Measurements from ENCODE around the gene ZBTB46. TPM values are rescaled to one million over a fixed set of nuclear protein-coding genes. Genes with fewer than 3 reads are reported as not detected.
A peak's percentile ranks its signal among the peaks of the same experiment; 100 is the strongest.
"Not testable (repeated sequence)": the region's sequence is repeated elsewhere in the genome, so short reads cannot be mapped to it uniquely, and the experiment has no call there.

Gene ZBTB46
- 0.18 TPM in 1 of 2 replicates, not detected in the other for total RNA-seq (2014; rRNA removed; shearing (Covaris generic); ENCODE audit: low replicate concordance)

GRCh38 chr20:63830841-63831588 is at the start of gene ZBTB46:
Gene ZBTB46, minus strand, starts transcription at chr20:63831264. Its CDS starts 40,507 bp downstream, at chr20:63790757.
- Histone ChIP-seq H3K9ac (ENCODE audit: low read length) (no peak within 1 kb of the TSS), H4K20me1 (ENCODE audit: insufficient read depth, low read depth, low read length) (no peaks in the 10 kb centered on the region), H3K9me2 (replicated peaks; ENCODE audit: insufficient read depth, low read length) (no peaks in the 10 kb centered on the region), H3K9me3 (ENCODE audit: low read length) (no peaks in the 10 kb centered on the region), H3K36me3 (ENCODE audit: insufficient read depth, low read length) (no peaks in the 10 kb centered on the region), H3K4me3 (ENCODE audit: low read length) (no peak within 1 kb of the TSS), H3K4me2 (ENCODE audit: low read depth, low read length, poor library complexity, severe bottlenecking) (no peak within 1 kb of the TSS), H3K27ac (ENCODE audit: low read length) (no peak within 1 kb of the TSS), H3K27me3 (ENCODE audit: low read length) (no peaks in the 10 kb centered on the region), H3K79me2 (ENCODE audit: low read length) (no peaks in the 10 kb centered on the region), H3K4me1 (ENCODE audit: low read length) (no peaks in the 10 kb centered on the region), H2AFZ (ENCODE audit: low read length) (no peak within 1 kb of the TSS)
- peak; percentile 84 for DNase-seq

- H3K9me3 ChIP-seq (ENCODE audit: low read length): no peaks in the 10 kb centered on the region
- H3K4me2 ChIP-seq (ENCODE audit: low read depth, low read length, poor library complexity, severe bottlenecking): no peak overlapping the region
- H4K20me1 ChIP-seq (ENCODE audit: insufficient read depth, low read depth, low read length): no peaks in the 10 kb centered on the region
- peaks cover 44% of the 10 kb centered on the region for H3K36me3 ChIP-seq (ENCODE audit: insufficient read depth, low read length)
- H3K9ac ChIP-seq (ENCODE audit: low read length): no peak overlapping the region
- peaks cover 6% of the 10 kb centered on the region for H3K79me2 ChIP-seq (ENCODE audit: low read length)
- no peak overlapping the region for H3K27ac ChIP-seq (ENCODE audit: low read length)
- H3K4me3 ChIP-seq (ENCODE audit: low read length): no peak overlapping the region
- H3K9me2 ChIP-seq (replicated peaks; ENCODE audit: insufficient read depth, low read length): no peaks in the 10 kb centered on the region
- H3K27me3 ChIP-seq (ENCODE audit: low read length): no peaks in the 10 kb centered on the region
- H2AFZ ChIP-seq (ENCODE audit: low read length): no peak overlapping the region
- DNase-seq: no peak
- no peaks in the 10 kb centered on the region for H3K4me1 ChIP-seq (ENCODE audit: low read length)
Measured at GRCh38 chr20:63878899-63879663, 48.0 kb upstream of the ZBTB46 start.

GRCh38 chr20:63877755-63878470 is 46.8 kb upstream of the ZBTB46 start:
- Histone ChIP-seq H3K4me3 (ENCODE audit: low read length) (no peak overlapping the region), H4K20me1 (ENCODE audit: insufficient read depth, low read depth, low read length) (no peaks in the 10 kb centered on the region)

GRCh38 chr20:63876489-63877036 is 45.5 kb upstream of the ZBTB46 start:
- no peaks in the 10 kb centered on the region for H3K9me2 ChIP-seq (replicated peaks; ENCODE audit: insufficient read depth, low read length)
- H3K27ac ChIP-seq (ENCODE audit: low read length): no peak overlapping the region
- H3K9ac ChIP-seq (ENCODE audit: low read length): no peak overlapping the region
- H3K4me1 ChIP-seq (ENCODE audit: low read length): no peaks in the 10 kb centered on the region
- H3K79me2 ChIP-seq (ENCODE audit: low read length): peaks cover 4% of the 10 kb centered on the region; the same call in 1 of the 2 replicates
- no peak for DNase-seq
- no peak overlapping the region for H3K4me2 ChIP-seq (ENCODE audit: low read depth, low read length, poor library complexity, severe bottlenecking)
- H3K4me3 ChIP-seq (ENCODE audit: low read length): no peak overlapping the region
- no peaks in the 10 kb centered on the region for H3K27me3 ChIP-seq (ENCODE audit: low read length)
- peaks cover 47% of the 10 kb centered on the region for H3K36me3 ChIP-seq (ENCODE audit: insufficient read depth, low read length)
- H2AFZ ChIP-seq (ENCODE audit: low read length): no peak overlapping the region
- H3K9me3 ChIP-seq (ENCODE audit: low read length): no peaks in the 10 kb centered on the region
- H4K20me1 ChIP-seq (ENCODE audit: insufficient read depth, low read depth, low read length): no peaks in the 10 kb centered on the region

More at GRCh38 chr20:63877755-63878470, 46.8 kb upstream of the ZBTB46 start:
- H3K79me2 ChIP-seq (ENCODE audit: low read length): peaks cover 4% of the 10 kb centered on the region; the same call in 1 of the 2 replicates
- no peaks in the 10 kb centered on the region for H3K9me3 ChIP-seq (ENCODE audit: low read length)
- no peak overlapping the region for H3K9ac ChIP-seq (ENCODE audit: low read length)
- H3K4me1 ChIP-seq (ENCODE audit: low read length): no peaks in the 10 kb centered on the region
- H3K9me2 ChIP-seq (replicated peaks; ENCODE audit: insufficient read depth, low read length): no peaks in the 10 kb centered on the region
- no peaks in the 10 kb centered on the region for H3K27me3 ChIP-seq (ENCODE audit: low read length)
- peaks cover 47% of the 10 kb centered on the region for H3K36me3 ChIP-seq (ENCODE audit: insufficient read depth, low read length)
- no peak for DNase-seq
- H2AFZ ChIP-seq (ENCODE audit: low read length): no peak overlapping the region
- H3K4me2 ChIP-seq (ENCODE audit: low read depth, low read length, poor library complexity, severe bottlenecking): no peak overlapping the region
- H3K27ac ChIP-seq (ENCODE audit: low read length): no peak overlapping the region

- H3K9me3 ChIP-seq (ENCODE audit: low read length); H3K79me2 ChIP-seq (ENCODE audit: low read length); H3K27ac ChIP-seq (ENCODE audit: low read length); DNase-seq; H3K9me2 ChIP-seq (replicated peaks; ENCODE audit: insufficient read depth, low read length); H3K4me2 ChIP-seq (ENCODE audit: low read depth, low read length, poor library complexity, severe bottlenecking); H4K20me1 ChIP-seq (ENCODE audit: insufficient read depth, low read depth, low read length); H2AFZ ChIP-seq (ENCODE audit: low read length); H3K4me3 ChIP-seq (ENCODE audit: low read length); H3K9ac ChIP-seq (ENCODE audit: low read length); H3K4me1 ChIP-seq (ENCODE audit: low read length); H3K27me3 ChIP-seq (ENCODE audit: low read length): not testable (repeated sequence)
- peaks cover 50% of the 10 kb centered on the region for H3K36me3 ChIP-seq (ENCODE audit: insufficient read depth, low read length)
Measured at GRCh38 chr20:63874241-63874640, 43.2 kb upstream of the ZBTB46 start.

GRCh38 chr20:63873477-63873971 is 42.5 kb upstream of the ZBTB46 start:
- Histone ChIP-seq H2AFZ (ENCODE audit: low read length) (no peak overlapping the region), H3K36me3 (ENCODE audit: insufficient read depth, low read length) (peaks cover 45% of the 10 kb centered on the region), H3K9me3 (ENCODE audit: low read length) (no peaks in the 10 kb centered on the region), H3K4me3 (ENCODE audit: low read length) (no peak overlapping the region), H3K9me2 (replicated peaks; ENCODE audit: insufficient read depth, low read length) (no peaks in the 10 kb centered on the region), H3K79me2 (ENCODE audit: low read length) (peaks cover 12% of the 10 kb centered on the region), H3K27me3 (ENCODE audit: low read length) (no peaks in the 10 kb centered on the region), H4K20me1 (ENCODE audit: insufficient read depth, low read depth, low read length) (no peaks in the 10 kb centered on the region), H3K4me1 (ENCODE audit: low read length) (no peaks in the 10 kb centered on the region), H3K4me2 (ENCODE audit: low read depth, low read length, poor library complexity, severe bottlenecking) (no peak overlapping the region), H3K27ac (ENCODE audit: low read length) (no peak overlapping the region), H3K9ac (ENCODE audit: low read length) (no peak overlapping the region)
- DNase-seq: no peak

GRCh38 chr20:63868264-63868663 is 37.2 kb upstream of the ZBTB46 start:
- H3K9ac ChIP-seq (ENCODE audit: low read length): no peak overlapping the region
- no peak overlapping the region for H3K27ac ChIP-seq (ENCODE audit: low read length)
- H3K4me1 ChIP-seq (ENCODE audit: low read length): peaks cover 15% of the 10 kb centered on the region
- DNase-seq: no peak
- no peaks in the 10 kb centered on the region for H3K9me3 ChIP-seq (ENCODE audit: low read length)
- H3K9me2 ChIP-seq (replicated peaks; ENCODE audit: insufficient read depth, low read length): no peaks in the 10 kb centered on the region
- H4K20me1 ChIP-seq (ENCODE audit: insufficient read depth, low read depth, low read length): no peaks in the 10 kb centered on the region; the same call in 1 of the 2 replicates
- no peak overlapping the region for H2AFZ ChIP-seq (ENCODE audit: low read length)
- H3K4me2 ChIP-seq (ENCODE audit: low read depth, low read length, poor library complexity, severe bottlenecking): no peak overlapping the region
- H3K4me3 ChIP-seq (ENCODE audit: low read length): no peak overlapping the region
- H3K36me3 ChIP-seq (ENCODE audit: insufficient read depth, low read length): peaks cover 6% of the 10 kb centered on the region; the same call in 1 of the 2 replicates
- peaks cover 52% of the 10 kb centered on the region for H3K79me2 ChIP-seq (ENCODE audit: low read length)
- H3K27me3 ChIP-seq (ENCODE audit: low read length): no peaks in the 10 kb centered on the region
